NCI-H345 (cell line): ENCODE results near the gene BBS4.

ENCODE experiments used
- DNase-seq: peaks from one replicate; lab custom pipeline; 2025; lab: John Stamatoyannopoulos, UW

BBS4 gene

DNA sequence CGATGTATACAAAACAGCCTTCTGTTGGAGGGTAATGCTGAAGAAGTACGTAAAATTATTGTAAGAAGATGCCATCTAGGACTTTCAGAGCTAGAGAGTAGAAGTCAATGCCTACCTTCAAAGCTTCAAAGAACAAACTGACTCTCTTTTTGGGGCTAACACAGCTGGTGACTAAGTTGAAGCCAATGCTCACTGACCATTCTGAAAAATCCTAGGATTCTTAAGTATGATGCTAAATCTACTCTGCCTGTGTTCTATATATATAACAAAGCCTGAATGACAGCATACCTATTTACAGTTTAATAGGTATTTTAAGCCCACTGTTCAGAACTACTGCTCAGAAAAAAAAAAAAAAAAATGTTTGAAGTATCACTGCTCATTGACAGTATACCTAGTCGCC lies 78.6 kb downstream of the BBS4 start:
- no peak for DNase-seq

DNA sequence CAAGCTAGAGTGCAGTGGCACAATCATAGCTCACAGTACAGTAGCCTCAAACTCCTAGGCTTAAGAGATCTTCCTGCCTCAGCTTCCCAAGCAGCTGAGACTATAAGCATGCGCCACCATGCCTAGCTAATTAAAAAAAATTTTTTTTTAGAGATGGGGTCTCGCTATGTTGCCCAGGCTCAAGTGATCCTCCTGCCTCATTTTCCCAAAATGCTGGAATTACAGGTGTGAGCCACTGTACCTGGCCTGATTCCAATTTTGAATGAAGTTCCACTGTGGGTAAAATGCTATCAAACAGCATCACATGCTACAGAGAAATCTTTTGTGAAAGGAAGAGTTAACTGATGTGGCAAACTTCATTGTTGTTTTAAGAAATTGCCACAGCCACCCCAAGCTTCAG lies 80.0 kb downstream of the BBS4 start:
- DNase-seq: no peak

DNA sequence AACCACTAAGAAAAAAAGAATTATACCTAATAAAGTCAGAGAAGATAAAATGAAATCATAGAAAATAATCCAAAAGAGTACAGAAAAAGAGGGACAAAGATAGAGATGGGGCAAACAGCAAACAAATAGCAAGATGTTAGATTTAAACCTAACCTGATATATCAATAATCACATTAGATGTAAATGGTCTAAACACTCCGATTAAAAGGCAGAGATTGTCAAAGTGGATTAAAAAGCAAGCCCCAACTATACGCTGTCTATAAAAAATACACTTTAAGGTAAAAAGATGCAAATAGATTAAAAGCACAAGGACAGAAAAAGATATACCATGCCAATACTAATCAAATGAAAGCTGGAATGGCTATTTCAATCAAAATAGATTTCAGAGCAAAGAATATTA lies 80.8 kb downstream of the BBS4 start:
- DNase-seq: no peak

- no peak for DNase-seq
These were observed 84.8 kb downstream of the BBS4 start for GRCh38 chr15:72770673-72771328.

DNA sequence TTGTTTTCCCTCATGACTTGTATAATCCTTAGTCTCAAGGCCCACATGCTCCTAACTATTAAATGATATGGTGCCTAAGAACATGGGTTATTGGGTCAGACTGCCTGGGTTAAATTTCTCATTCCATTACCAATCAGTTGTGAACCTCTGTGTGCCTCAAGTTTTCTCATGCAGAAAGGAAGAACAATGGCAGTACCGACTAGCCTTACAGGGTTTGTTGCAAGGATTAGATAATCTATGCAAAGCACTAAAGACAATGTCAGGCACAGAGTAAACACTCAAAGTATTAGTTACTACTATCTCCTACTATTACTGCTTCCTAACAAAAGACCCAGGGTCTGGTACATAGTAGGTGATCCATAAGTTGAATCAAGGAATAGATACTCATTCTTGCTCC lies 85.3 kb downstream of the BBS4 start:
- no peak for DNase-seq

DNA sequence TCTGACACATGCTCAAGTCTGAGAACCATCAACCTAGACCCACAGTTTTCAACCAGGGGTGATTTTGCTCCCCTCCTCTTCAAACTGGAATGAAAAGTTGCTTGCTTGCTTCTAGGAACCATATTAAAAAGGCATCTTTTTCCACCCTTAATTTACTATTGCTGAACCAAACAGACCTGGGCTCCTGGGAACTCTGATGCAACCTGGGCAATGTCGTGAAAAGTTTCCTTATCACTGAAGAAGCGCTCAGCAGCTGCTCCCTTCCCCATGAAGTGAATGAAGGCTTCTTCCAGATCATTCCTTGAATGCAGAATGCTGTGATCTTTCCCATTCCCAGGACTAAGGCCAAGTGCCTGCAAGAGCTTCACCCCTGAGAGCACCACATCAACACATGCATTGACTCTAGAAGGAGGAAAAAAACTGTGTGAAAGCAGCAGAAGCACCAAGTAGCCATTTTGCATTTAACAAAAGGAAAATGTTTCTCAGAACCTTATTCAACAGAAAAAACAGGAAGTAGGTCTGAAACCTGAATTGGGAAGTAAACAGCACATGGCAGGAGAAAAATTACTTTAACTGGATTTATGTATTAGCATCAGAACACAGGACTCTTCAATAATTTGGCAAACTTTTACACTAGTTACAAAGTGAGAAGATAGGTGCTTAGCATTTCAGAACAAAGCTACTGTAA lies 88.8 kb downstream of the BBS4 start:
- no peak for DNase-seq

DNA sequence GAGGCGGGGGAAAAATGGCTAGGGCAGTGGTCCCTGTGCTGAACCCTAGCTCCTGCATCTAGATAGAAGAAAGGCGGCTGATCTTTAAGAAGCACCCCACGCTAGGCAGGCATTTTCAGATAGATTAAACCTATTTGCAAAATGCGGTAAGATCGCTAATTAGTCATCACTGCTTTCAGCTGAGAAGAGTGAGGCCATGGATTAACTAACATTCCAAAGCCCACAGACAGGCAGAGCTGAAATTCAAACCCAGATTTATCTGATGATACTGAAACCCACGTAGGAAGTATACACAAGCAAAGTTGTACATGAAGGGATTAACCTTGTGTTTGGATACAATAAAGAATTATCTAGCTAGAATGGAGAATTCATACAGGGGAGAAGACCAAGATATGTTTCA lies 92.8 kb downstream of the BBS4 start:
- DNase-seq: no peak

GRCh38 chr15:72781631-72782030 lies 95.6 kb downstream of the BBS4 start:
- DNase-seq: no peak

DNA sequence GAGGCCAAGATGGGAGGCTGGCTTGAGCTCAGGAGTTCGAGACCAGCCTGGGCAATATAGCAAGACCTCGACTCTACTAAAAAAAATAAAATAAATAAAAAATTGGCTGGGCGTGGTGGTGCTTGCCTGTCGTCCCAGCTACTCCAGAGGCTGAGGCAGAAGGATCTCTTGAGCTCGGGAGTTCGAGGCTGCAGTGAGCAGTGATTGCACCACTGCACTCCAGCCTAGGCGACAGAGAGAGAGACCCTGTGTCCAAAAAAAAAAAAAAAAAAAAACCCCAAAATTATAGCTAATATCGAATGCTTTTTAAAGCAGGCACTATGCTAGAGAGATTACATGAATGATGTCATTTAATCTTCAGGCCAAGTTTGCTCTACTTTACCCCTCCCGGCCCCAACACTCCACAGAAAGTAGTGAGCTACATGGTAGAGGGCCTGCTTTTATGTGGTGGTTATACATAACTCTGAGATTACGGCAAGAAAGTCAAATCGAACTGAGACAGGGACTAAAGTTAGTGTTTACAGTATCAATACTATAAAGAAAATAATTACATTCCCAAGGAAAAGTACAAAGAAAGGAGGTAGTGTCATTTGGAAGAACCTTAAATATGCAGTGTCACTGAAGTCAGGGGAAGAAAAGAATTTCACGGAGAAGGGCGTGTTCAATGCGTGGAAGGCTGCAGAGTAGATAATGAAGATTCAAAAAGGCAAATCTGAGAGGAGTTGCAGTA lies 96.4 kb downstream of the BBS4 start:
- DNase-seq: no peak

DNA sequence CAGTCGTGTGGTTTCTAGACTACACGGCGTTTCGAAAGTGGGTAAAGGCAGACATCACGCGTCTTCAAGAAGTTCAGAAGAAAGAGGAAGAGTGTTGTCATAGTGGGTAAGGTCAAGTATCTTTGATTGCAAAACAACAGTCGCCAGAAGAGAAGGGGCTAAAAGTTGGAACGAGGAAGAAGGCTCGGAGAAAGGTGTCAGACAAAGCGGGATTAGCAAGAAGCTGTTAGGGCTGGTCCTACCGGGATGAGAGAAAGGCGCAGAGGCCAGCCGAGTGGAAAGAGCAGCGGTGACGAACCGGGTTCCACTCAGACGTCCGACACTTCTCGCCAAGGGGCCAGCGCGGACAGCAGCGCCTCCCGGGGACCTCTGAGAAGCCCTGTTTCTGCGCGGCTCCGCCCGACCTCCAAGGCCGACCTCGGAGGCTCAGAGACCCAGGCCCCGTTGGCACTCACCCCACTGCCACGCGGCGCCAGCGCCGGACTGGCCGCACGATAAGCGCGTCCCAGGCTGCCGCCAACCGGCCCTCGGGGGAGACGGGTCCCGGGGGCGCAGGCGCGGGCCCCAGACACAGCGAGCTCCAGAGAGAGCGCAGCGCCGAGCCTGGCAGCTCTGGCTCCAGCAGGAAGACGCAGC lies 97.1 kb downstream of the BBS4 start:
- DNase-seq: peak; percentile 38

DNA sequence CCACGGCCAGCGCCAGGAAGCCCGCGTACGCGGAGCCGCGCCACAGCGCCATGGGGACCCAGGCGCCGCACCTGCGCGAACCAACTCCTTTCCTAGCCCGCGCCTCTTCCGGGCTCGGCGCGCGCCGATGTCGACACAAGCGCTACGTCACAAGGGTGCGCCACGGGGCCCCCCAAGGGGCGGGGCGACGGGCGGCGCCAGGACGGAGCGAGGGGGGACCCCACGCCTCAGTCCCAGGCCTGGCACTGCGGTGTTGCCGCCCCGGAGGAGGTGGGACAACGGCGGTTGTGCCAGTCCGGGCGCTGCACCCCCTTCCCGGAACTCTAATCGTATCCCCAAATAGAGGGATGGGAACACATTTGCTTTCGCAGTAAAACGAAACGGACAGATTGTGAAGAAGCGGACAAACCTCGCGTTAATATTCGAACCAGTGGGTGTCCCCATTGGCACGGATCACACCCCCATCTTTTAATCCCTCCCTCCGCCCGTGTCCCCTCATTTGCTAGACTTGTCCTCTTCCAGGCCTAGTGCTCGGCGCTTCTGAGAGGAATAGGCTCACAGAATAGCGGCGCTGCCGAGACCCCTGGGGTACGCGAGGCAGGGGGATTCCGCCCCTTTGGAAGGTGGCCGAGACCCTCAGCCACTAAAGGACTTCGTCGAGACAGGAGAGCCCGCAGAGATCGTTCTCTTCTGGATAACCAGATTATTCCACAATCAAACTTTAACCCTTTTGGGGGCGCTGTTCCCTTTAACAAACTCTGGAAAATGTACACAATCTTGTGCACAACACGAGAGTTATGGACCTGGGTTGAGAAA lies 97.8 kb downstream of the BBS4 start, which contains the start of gene ADPGK:
TSS of gene ADPGK (minus strand) at position 119 of the 816 bp plus-strand sequence. CDS start at position 52, 67 bp downstream.
- peak; percentile 87 for DNase-seq

- no peak for DNase-seq
These were observed 98.5 kb downstream of the BBS4 start for GRCh38 chr15:72784456-72784876.

- DNase-seq: no peak
These were observed 99.4 kb downstream of the BBS4 start for GRCh38 chr15:72785432-72785831.

DNA sequence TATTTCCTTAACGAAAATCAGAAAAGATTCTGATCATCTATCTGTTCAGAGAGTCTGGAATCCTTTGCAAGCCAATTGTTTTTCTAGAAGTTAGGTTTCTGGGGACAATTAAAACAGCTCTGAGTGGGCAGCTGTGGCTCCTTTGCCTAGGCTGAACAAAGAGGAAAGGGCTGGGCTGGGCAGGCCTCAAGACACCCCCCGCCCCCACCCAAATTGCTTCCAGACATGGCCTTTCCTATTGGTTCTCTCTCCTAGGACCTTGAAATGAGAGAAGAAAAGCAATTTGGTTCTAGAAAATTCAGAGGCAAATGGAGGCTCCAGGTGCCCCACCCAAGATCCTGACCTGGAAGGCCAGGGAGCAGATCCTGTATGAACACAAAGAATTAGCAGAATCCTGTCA lies 99.8 kb downstream of the BBS4 start:
- DNase-seq: no peak

GRCh38 chr15:72786242-72786641 lies 100.2 kb downstream of the BBS4 start:
- no peak for DNase-seq

GRCh38 chr15:72786676-72787345 lies 100.8 kb downstream of the BBS4 start:
- no peak for DNase-seq

DNA sequence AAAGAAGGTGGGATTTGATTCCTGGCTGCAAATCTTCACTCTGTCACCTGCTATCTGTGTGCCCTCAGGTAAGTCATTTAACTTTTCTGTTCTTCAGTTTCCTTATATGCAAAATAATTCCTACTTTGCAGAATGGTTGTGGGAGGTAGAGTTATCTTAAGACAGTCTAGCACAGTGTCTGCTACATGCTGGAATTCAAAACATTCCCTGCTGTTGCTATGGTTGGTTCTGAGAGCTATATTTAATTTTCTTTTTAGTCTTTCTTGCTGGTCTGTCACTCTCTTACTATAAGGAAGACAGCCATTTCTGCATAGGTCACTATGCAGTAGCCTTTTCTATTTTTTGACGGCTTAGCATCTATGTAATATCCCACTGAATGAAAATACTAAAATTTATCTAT lies 101.5 kb downstream of the BBS4 start:
- no peak for DNase-seq
